GM18951 (cell line): Measurements from ENCODE around the gene SNCG.
"Not testable (repeated sequence)": the region's sequence is repeated elsewhere in the genome, so short reads cannot be mapped to it uniquely, and the experiment has no call there.

Source experiments
- POLR2A ChIP-seq: IDR thresholded peaks from 4 replicates; pipeline ENCODE4 v1.6.1; 2011; ENCODE audit warnings: mild to moderate bottlenecking; ENCODE audit not compliant: insufficient read length, insufficient read depth; ENCODE audit errors: extremely low read depth
- in situ Hi-C: fragments of 300-500 bp; cut with MboI; formaldehyde crosslinking; loops from one replicate; pipeline ENCODE4 v1.12.0; 2022; ENCODE audit warnings: low sequenced_read_pairs, mixed read lengths, inconsistent platforms; ENCODE audit not compliant: unreplicated experiment

Gene SNCG

DNA sequence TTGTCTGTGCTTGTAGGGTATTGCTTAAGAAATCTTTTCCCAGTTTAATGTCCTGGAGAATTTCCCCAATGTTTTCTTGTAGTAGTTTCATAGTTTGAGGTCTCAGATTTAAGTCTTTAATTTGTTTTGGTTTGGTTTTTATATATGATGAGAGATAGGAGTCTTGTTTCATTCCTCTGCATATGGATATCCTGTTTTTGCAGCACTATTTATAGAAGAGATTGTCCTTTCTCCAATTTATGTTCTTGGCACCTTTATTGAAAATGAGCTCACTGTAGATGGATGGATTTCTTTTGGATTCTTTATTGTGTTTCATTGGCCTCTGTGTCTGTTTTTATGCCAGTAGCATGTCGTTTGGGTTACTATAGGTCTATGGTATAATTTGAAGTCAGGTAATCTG is 30.1 kb downstream of the SNCG start:
- no peak for TF ChIP-seq POLR2A
- in situ Hi-C loops: no loop called here

DNA sequence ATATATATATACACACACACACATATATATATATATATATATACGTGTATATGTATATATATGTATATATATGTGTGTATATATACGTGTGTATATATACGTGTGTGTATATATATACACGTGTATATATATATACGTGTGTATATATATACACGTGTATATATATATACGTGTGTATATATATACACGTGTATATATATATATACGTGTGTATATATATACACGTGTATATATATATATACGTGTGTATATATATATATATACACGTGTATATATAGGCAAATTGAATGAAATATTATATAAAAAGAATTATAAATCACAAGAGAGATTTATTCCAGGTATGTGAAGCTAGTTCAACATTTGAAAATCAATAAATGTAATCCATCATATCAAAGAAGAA is 33.0 kb downstream of the SNCG start:
- in situ Hi-C loops: not testable (repeated sequence)

DNA sequence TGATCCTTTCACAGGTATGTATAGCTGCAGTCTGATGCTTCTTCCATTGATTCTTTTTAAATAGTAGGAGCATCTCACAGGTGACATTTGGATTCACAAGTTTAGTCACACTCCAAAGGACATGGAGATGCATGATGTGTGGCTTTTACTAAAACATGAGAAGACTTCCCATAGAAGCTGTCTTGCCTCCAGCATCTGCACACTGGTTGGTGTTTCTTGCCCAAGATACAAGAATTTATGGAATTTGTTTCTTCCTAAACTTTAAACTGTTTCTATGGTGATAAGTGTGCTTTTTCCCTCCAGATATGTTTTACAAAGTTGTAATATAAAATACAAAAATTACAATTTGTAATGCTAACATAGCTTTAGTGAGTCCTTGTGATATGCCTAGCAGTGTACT is 34.1 kb downstream of the SNCG start:
- no peak for TF ChIP-seq POLR2A
- in situ Hi-C loops: no loop called here

DNA sequence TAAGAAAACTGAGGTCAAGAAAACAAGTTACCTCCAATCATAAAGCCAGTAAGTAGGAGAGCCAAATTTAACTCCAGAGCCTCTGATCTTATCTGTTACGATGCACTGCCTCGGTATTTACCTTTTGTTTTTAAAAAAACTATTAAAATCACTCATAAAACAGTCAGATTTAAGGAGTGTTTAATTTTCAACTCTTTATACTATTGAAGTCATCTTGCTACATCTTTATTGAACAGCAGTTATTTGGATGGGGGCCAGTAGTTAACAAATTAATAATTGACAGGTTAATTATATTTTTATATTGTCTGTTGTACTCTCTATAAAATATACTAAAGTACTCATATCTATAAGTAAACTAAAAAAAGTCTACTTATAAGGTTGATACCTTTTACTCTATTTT is 34.5 kb downstream of the SNCG start:
- no peak for TF ChIP-seq POLR2A
- in situ Hi-C loops: no loop called here

DNA sequence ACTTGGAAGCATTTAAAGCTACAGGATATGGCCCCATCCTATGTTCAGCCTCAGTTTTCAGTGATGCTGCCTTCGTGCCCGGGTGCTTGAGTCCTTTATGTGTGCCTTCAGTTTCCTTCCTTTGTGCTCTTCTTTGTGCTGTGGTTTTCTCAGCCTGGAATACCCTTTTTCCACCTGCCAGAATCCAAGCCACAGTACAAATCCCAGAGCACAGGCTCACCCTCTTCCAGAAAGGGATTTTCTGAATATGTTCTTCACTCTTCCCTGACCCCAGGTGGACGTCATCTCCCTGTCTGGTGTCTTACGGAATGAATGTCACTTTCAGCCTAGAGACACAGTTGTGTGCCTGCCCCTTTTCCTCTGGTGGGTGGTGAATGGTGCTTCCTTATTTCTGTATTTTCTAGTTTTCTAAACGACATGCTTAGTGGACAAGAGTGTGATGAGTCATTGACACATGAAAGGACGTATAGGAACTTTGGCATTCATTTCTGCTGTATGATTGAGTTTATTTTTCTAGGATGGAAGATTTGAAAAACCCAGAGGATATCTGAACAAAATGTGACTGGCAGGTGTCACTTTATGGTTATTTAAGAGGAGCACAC is 41.5 kb downstream of the SNCG start:
- in situ Hi-C loops: not testable (repeated sequence)

DNA sequence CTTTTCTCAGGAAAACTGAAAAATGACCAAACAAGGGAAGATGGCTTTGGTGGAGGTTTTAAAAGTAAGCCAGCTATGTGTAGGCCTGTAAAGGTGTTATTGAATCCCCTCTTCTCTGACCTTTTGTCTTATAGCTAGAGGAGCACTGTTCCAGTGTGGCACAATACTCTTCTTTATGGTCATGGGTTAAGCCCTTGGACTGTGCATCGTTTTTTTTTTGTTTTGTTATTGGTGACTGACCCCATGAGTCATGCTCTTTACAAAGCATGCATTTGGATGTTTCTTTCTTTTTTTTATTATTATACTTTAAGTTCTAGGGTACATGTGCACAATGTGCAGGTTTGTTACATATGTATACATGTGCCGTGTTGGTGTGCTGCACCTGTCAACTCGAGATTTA is 42.1 kb downstream of the SNCG start:
- in situ Hi-C loops: no loop called here
- TF ChIP-seq POLR2A: no peak

DNA sequence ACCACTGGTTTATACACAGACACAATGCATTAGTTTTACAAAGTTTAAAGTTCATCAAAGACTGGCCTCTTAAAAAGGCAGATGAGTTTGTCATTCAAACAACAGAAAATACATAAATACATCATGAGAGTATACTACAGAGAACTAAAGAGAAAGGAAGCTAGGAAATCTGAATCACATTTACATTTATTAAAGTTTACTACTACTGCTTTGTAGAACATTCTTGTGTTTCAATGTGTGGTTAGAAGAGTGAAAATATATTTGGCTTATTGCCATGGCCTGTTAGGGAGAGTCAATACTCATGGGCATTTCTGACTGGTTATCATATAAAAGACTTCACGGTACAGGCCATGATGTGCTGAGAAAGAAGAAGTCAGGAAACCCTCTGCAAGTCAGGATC is 48.7 kb downstream of the SNCG start:
- in situ Hi-C loops: not testable (repeated sequence)

DNA sequence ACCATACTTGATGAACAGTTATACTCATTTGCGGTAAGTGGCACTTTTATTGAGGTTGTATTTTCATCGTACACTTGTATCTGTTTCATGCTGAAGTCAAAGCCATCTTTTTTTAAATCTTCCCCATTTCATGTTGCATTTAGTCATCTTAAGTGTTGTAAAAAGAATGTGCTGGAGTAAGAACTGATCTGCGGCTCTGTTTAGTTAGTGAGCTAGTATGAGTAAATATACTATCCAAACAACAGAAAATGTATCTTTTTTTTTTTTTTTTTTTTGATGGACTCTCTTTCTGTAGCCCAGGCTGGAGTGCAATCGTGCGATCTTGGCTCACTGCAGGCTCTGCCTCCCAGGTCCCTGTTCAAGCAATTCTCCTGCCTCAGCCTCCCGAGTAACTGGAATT is 49.3 kb downstream of the SNCG start:
- in situ Hi-C loops: not testable (repeated sequence)

DNA sequence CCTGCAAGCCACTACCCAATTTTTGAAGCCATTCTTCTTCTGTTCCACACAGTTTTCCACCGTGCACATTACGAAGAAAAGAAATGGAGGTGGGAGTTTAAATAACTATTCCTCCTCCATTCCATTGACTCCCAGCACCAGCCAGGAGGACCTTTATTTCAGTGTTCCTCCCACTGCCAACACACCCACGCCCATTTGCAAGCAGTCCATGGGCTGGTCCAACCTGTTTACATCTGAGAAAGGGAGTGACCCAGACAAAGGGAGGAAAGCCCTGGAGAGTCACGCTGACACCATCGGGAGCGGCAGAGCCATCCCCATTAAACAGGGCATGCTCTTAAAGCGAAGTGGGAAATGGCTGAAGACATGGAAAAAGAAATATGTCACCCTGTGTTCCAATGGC is 49.9 kb downstream of the SNCG start:
- in situ Hi-C loops: not testable (repeated sequence)

DNA sequence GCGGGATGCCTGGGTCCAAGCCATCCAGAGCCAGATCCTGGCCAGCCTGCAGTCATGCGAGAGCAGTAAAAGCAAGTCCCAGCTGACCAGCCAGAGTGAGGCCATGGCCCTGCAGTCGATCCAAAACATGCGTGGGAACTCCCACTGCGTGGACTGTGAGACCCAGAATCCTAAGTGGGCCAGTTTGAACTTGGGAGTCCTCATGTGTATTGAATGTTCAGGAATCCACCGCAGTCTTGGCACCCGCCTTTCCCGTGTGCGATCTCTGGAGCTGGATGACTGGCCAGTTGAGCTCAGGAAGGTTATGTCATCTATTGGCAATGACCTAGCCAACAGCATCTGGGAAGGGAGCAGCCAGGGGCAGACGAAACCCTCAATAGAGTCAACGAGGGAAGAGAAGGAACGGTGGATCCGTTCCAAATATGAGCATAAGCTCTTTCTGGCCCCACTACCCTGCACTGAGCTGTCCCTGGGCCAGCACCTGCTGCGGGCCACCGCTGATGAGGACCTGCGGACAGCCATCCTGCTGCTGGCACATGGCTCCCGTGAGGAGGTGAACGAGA is 50.8 kb downstream of the SNCG start:
- in situ Hi-C loops: not testable (repeated sequence)
